Right atrium auricular region (tissue), 2 donors: ENCODE results near the gene NSFL1C. TPM values are rescaled to one million over a fixed set of nuclear protein-coding genes. Genes with fewer than 3 reads are reported as not detected.
"Not testable (repeated sequence)": the region's sequence is repeated elsewhere in the genome, so short reads cannot be mapped to it uniquely, and the experiment has no call there.

Experiments
- DNase-seq: peaks from one replicate; pipeline ENCODE4 v3.0.0-alpha.2; 2019; ENCODE audit warnings: low spot score
- H3K27ac ChIP-seq, 2 donors: fragments of 200-600 bp; sonication (generic); 1 replicate in 1 of 2; 2 replicates in 1 of 2; pipeline ENCODE4 v1.5.1; 2016 to 2019
- H3K27me3 ChIP-seq, 2 donors: fragments of 200-600 bp; sonication (generic); one replicate each; pipeline versions ENCODE4 v1.5.1 to v1.6.0; 2017 to 2019
- H3K36me3 ChIP-seq: fragments of 200-600 bp; sonication (generic); one replicate; pipeline ENCODE4 v1.5.1; 2016
- H3K4me1 ChIP-seq, 2 donors: fragments of 200-600 bp; sonication (generic); one replicate each; pipeline versions ENCODE4 v1.5.1 to v1.6.0; 2017 to 2019
- H3K4me3 ChIP-seq, 2 donors: fragments of 200-600 bp; sonication (generic); 1 replicate in 1 of 2; 2 replicates in 1 of 2; pipeline ENCODE4 v1.5.1; 2017 to 2019; ENCODE audit warnings: mild to moderate bottlenecking in 1 of 2, moderate library complexity in 1 of 2
- H3K9me3 ChIP-seq, 2 donors: fragments of 200-600 bp; sonication (generic); one replicate each; pipeline ENCODE4 v1.5.1; 2019
- total RNA-seq, 2 donors: library from RNA; depleted of rRNA; stranded (reverse); fragments of >200 nt; gene quantifications; one replicate each; pipeline ENCODE4 v1.1.0, GENCODE V29; 2016
- TF ChIP-seq, protein P1 (sequence below), 2 donors: fragments of 200-600 bp; sonication (generic); IDR thresholded peaks; one replicate each; pipeline ENCODE4 v1.5.1; 2019; ENCODE audit warnings: antibody characterized with exemption in 2 of 2

NSFL1C gene
- total RNA-seq, 2 donors from 2014 or later, result 28.5 to 34.3 TPM

DNA sequence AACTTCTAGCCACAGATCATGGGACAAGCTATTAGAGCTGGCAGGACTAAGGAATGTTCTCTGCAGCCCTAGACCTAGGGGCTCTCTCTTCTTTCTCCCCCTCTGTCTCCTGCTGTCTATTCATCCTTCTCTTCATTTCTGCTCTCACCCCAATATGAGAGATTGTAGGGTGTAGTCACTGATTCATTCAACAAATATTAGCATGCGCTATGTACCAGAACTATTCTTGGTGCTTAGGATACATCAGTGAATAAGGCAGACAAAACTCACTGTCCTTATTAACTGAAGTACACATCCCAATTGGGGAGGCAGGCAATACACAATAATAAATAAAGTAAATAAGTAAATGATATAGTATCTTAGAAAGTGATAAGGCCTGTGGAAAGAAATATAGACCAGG lies 39.2 kb upstream of the NSFL1C start:
- Histone ChIP-seq H3K27me3 (no peaks in the 10 kb centered on the region), H3K27ac (no peak overlapping the region), H3K4me1 (no peaks in the 10 kb centered on the region), H3K36me3 (no peaks in the 10 kb centered on the region), H3K4me3 (no peak overlapping the region), H3K9me3 (no peaks in the 10 kb centered on the region)
- TF ChIP-seq, protein P1, sequence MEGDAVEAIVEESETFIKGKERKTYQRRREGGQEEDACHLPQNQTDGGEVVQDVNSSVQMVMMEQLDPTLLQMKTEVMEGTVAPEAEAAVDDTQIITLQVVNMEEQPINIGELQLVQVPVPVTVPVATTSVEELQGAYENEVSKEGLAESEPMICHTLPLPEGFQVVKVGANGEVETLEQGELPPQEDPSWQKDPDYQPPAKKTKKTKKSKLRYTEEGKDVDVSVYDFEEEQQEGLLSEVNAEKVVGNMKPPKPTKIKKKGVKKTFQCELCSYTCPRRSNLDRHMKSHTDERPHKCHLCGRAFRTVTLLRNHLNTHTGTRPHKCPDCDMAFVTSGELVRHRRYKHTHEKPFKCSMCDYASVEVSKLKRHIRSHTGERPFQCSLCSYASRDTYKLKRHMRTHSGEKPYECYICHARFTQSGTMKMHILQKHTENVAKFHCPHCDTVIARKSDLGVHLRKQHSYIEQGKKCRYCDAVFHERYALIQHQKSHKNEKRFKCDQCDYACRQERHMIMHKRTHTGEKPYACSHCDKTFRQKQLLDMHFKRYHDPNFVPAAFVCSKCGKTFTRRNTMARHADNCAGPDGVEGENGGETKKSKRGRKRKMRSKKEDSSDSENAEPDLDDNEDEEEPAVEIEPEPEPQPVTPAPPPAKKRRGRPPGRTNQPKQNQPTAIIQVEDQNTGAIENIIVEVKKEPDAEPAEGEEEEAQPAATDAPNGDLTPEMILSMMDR (IDR thresholded peaks at IDR 0.05), result no peak
- no peak for DNase-seq

DNA sequence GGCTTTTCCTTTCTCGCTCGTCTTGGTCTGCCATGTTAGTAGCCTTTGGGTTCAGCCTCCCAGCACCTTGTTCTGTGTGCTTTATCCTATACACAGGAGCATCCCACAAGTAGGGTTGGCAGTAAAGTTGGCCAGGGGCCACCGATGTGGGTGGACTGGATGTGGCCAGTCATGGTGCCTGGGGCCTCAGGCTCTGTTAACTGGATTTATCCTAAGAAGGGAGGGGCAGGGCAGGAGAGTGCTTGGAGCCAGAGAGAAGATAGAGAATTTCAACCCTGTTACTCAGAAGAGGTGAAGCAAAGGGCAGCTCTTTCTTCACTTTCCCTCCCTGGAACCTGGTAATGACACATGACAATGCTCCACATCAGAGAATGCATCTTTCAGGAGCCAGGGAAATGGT lies 38.7 kb upstream of the NSFL1C start:
- no peak for DNase-seq
- Histone ChIP-seq H3K27ac (no peak overlapping the region), H3K9me3 (no peaks in the 10 kb centered on the region), H3K4me3 (no peak overlapping the region), H3K36me3 (no peaks in the 10 kb centered on the region), H3K27me3 (no peaks in the 10 kb centered on the region), H3K4me1 (no peaks in the 10 kb centered on the region)
- TF ChIP-seq, protein P1 (IDR thresholded peaks at IDR 0.05), result no peak

GRCh38 chr20:1503564-1504227 lies 37.0 kb upstream of the NSFL1C start:
- Histone ChIP-seq H3K4me1 (no peaks in the 10 kb centered on the region), H3K27me3 (no peaks in the 10 kb centered on the region), H3K27ac (no peak overlapping the region), H3K9me3 (no peaks in the 10 kb centered on the region), H3K4me3 (no peak overlapping the region), H3K36me3 (no peaks in the 10 kb centered on the region)
- TF ChIP-seq, protein P1 (IDR thresholded peaks at IDR 0.05), result peak; percentile 44 to 87
- DNase-seq, result peak; percentile 71

- Histone ChIP-seq H3K4me3 (no peak overlapping the region), H3K27ac (no peak overlapping the region), H3K27me3 (no peaks in the 10 kb centered on the region), H3K9me3 (no peaks in the 10 kb centered on the region), H3K36me3 (no peaks in the 10 kb centered on the region), H3K4me1 (no peaks in the 10 kb centered on the region)
- no peak for DNase-seq
- TF ChIP-seq, protein P1 (IDR thresholded peaks at IDR 0.05), result no peak
Measured at GRCh38 chr20:1500496-1500895, 33.8 kb upstream of the NSFL1C start.

DNA sequence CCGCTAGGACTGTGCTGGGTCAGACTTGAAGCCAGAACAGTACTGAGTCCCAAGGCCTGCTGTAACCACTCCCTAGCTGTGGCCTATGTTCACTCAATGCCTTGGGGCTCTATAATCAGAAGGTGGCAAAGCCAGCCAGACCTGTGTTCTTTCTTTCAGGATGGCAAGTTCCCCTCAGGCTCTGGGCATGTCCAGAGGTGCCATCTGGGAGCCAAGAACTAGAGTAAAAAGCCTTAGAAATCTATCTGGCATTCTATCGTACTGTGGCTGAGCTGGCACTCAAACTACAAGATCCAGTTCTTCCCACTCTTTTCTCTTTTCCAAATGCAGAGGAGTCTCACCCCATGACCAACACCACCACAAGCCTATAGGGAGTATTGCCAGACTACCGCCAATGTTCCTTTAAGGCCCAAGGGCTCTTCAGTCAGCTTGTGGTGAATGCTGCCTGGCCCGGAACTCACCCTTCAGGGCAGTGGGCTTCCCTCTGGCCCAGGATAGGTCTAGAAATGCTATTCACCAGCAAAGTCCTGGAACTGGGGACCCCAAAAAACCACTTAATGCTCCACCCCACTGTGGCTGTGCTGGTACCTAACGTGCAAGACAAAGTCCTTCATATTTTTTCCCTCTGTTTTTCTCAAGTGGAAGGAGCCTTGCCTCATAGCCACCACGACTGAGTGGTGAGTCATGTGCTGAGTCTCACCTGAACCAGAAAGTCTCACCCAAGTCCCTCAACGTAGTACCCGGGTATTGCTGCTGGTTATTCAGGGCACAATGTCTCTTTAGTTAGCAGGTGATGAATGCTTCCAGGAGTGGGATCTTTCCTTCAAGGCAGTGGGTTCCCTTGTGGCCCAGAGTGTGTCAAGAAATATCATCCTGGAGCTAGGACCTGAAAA lies 33.1 kb upstream of the NSFL1C start:
- DNase-seq, result no peak
- no peaks in the 10 kb centered on the region for H3K9me3 ChIP-seq
- H3K36me3 ChIP-seq, result no peaks in the 10 kb centered on the region
- TF ChIP-seq, protein P1 (IDR thresholded peaks at IDR 0.05), result no peak
- H3K4me3 ChIP-seq, result no peak overlapping the region
- no peaks in the 10 kb centered on the region for H3K4me1 ChIP-seq
- no peak overlapping the region for H3K27ac ChIP-seq
- no peaks in the 10 kb centered on the region for H3K27me3 ChIP-seq

- H3K27ac ChIP-seq, H3K4me3 ChIP-seq, DNase-seq, H3K4me1 ChIP-seq, H3K36me3 ChIP-seq, H3K27me3 ChIP-seq, H3K9me3 ChIP-seq: not testable (repeated sequence)
Measured at GRCh38 chr20:1497371-1497770, 30.7 kb upstream of the NSFL1C start.
